ENCODE measurements around the gene LARP4B. TPM values are rescaled to one million over a fixed set of nuclear protein-coding genes. Genes with fewer than 3 reads are reported as not detected.

Gene LARP4B
- total RNA-seq, 1 donor from 2014 or later: 90.2 TPM

- Mint-ChIP-seq H3K4me3 (no peak overlapping the region), H3K27me3 (ENCODE audit: low read depth) (no peaks in the 10 kb centered on the region), H3K27ac (no peak overlapping the region), H3K36me3 (peaks cover 3% of the 10 kb centered on the region), H3K9me3 (no peaks in the 10 kb centered on the region), H3K4me1 (peaks cover 8% of the 10 kb centered on the region)
- no peak for DNase-seq (ENCODE audit: low spot score in 2 of 2, unreplicated experiment in 2 of 2)
- no peak for TF ChIP-seq CTCF (IDR thresholded peaks at IDR 0.05; ENCODE audit: unreplicated experiment)
These were observed 33.4 kb downstream of the LARP4B start for GRCh38 chr10:898141-898540.

DNA sequence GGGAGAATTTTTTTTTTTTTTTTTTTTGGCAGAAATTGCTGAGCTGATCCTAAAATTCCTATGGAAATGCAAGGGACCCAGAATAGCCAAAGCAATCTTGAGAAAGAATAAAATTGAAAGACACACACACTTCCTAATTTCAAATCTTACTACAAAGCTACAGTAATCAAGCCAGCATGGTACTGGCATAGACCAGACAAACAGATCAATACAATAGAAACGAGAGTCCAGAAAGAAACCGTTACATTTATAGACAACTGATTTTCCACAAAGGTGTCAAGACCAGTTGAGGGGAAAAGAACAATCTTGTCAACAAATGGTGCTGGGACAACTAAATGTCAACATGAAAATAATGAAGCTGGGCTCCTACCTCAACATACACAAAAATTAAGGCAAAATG is 34.5 kb downstream of the LARP4B start:
- H3K36me3 Mint-ChIP-seq: no peaks in the 10 kb centered on the region
- peaks cover 8% of the 10 kb centered on the region for H3K4me1 Mint-ChIP-seq
- DNase-seq (ENCODE audit: low spot score in 2 of 2, unreplicated experiment in 2 of 2): no peak
- H3K27ac Mint-ChIP-seq: no peak overlapping the region
- no peak overlapping the region for H3K4me3 Mint-ChIP-seq
- H3K9me3 Mint-ChIP-seq: no peaks in the 10 kb centered on the region
- TF ChIP-seq CTCF (IDR thresholded peaks at IDR 0.05; ENCODE audit: unreplicated experiment): no peak
- no peaks in the 10 kb centered on the region for H3K27me3 Mint-ChIP-seq (ENCODE audit: low read depth)

GRCh38 chr10:895324-895723 is 36.2 kb downstream of the LARP4B start:
- no peak overlapping the region for H3K4me3 Mint-ChIP-seq
- no peaks in the 10 kb centered on the region for H3K36me3 Mint-ChIP-seq
- H3K27ac Mint-ChIP-seq: no peak overlapping the region
- H3K9me3 Mint-ChIP-seq: no peaks in the 10 kb centered on the region
- H3K27me3 Mint-ChIP-seq (ENCODE audit: low read depth): no peaks in the 10 kb centered on the region
- no peak for DNase-seq (ENCODE audit: low spot score in 2 of 2, unreplicated experiment in 2 of 2)
- TF ChIP-seq CTCF (IDR thresholded peaks at IDR 0.05; ENCODE audit: unreplicated experiment): no peak
- H3K4me1 Mint-ChIP-seq: peaks cover 8% of the 10 kb centered on the region

DNA sequence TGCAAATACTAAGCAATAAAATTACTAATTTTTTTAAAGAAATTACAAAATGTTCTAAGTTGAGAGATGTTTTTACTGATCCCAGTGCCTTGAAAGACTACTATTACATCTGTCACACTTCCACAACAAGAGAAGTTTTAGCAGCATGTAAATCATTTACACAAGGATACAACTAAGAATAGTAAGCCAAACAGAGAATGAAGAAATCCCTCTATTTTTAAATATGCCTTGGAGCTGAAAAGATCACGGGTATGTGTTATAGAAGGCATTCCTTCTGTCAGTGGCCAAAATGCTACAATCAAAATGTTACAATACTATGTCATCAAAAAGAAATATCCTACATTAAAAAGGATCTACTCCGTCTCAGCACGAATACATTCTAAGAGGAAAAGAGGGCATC is 52.6 kb downstream of the LARP4B start:
- H3K27ac Mint-ChIP-seq: no peak overlapping the region

GRCh38 chr10:878333-878759 is 53.2 kb downstream of the LARP4B start:
- Mint-ChIP-seq H3K27ac (no peak overlapping the region), H3K27me3 (ENCODE audit: low read depth) (no peaks in the 10 kb centered on the region), H3K4me1 (no peaks in the 10 kb centered on the region), H3K4me3 (no peak overlapping the region), H3K9me3 (no peaks in the 10 kb centered on the region), H3K36me3 (peaks cover 31% of the 10 kb centered on the region)
- no peak for TF ChIP-seq CTCF (IDR thresholded peaks at IDR 0.05; ENCODE audit: unreplicated experiment)
- no peak for DNase-seq (ENCODE audit: low spot score in 2 of 2, unreplicated experiment in 2 of 2)

More for the DNA sequence above, 52.6 kb downstream of the LARP4B start:
- H3K4me1 Mint-ChIP-seq: no peaks in the 10 kb centered on the region
- no peak overlapping the region for H3K4me3 Mint-ChIP-seq
- no peak for TF ChIP-seq CTCF (IDR thresholded peaks at IDR 0.05; ENCODE audit: unreplicated experiment)
- no peaks in the 10 kb centered on the region for H3K9me3 Mint-ChIP-seq
- DNase-seq (ENCODE audit: low spot score in 2 of 2, unreplicated experiment in 2 of 2): no peak
- peaks cover 33% of the 10 kb centered on the region for H3K36me3 Mint-ChIP-seq
- no peaks in the 10 kb centered on the region for H3K27me3 Mint-ChIP-seq (ENCODE audit: low read depth)

- Mint-ChIP-seq H3K4me1 (no peaks in the 10 kb centered on the region), H3K36me3 (peaks cover 28% of the 10 kb centered on the region), H3K4me3 (no peak overlapping the region), H3K9me3 (no peaks in the 10 kb centered on the region), H3K27ac (no peak overlapping the region), H3K27me3 (ENCODE audit: low read depth) (no peaks in the 10 kb centered on the region)
- no peak for TF ChIP-seq CTCF (IDR thresholded peaks at IDR 0.05; ENCODE audit: unreplicated experiment)
- no peak for DNase-seq (ENCODE audit: low spot score in 2 of 2, unreplicated experiment in 2 of 2)
These were observed 55.1 kb downstream of the LARP4B start for GRCh38 chr10:876438-876837.

Data from mesothelial cell of epicardium (in vitro differentiated cells).